Measurements from ENCODE around the gene POM121.
A peak's percentile ranks its signal among the peaks of the same experiment; 100 is the strongest.
"Not testable (repeated sequence)": the region's sequence is repeated elsewhere in the genome, so short reads cannot be mapped to it uniquely, and the experiment has no call there.

The POM121 gene

GRCh38 chr7:72924733-72925545, at the start of gene POM121:
Gene POM121 (plus strand): TSS chr7:72925095. CDS start chr7:72925122, 27 bp downstream.
- DNase-seq = peak; percentile 31 to 78

GRCh38 chr7:72879079-72879736, 45.7 kb upstream of the POM121 start:
- peak; percentile 4 to 79 for DNase-seq

DNA sequence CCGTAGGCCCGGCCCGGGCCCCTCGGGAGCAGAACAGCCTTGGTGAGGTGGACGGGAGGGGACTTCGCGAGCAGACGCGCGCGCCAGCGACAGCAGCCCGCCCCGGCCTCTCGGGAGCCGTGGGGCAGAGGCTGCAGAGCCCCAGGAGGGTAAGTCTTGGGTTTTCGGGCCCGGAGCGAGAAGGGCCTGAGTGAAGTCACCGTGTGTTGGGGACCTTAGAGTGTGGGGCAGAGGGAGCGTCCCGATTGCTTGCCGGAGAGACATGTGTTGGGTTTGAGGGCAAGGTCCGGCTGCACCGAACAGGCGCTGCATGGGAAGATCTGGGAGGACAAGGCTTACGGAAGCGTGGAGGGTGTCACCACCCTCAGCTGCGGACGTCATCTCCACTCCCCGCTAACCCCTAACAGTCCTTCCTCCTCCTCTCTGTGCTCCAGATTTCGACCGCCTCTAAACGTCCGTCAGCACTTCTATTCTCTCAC, 45.1 kb upstream of the POM121 start:
- not testable (repeated sequence) for DNase-seq

- not testable (repeated sequence) for DNase-seq
These were observed 33.1 kb upstream of the POM121 start for GRCh38 chr7:72891750-72892149.

GRCh38 chr7:72904740-72905139, 20.2 kb upstream of the POM121 start:
- not testable (repeated sequence) for DNase-seq

- DNase-seq = not testable (repeated sequence)
These were observed 16.5 kb upstream of the POM121 start for GRCh38 chr7:72908422-72908821.

- DNase-seq = not testable (repeated sequence)
These were observed 13.5 kb upstream of the POM121 start for GRCh38 chr7:72911395-72911794.

DNA sequence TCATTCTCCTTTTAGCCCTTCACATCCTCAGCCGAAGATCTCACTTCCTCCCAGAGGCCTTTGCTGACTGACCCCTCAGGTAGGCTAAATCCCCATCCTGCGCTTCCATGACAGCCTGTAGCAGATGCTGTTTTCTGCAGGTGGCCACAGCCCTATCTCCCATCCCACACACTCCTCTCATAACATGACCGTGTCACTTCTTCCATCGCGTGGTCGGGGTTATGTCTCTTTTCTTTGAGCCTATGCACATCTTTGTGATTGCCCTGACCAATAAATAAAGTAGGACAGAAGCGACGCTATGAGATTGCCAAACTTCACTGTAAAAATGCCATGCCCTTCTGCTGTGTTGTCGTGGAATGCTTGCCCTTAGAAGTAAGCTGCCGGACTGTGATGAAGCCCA, 11.1 kb upstream of the POM121 start:
- DNase-seq = not testable (repeated sequence)

GRCh38 chr7:72914756-72915525, 10.0 kb upstream of the POM121 start:
- DNase-seq = peak in 1 of 2 experiments; percentile 4

GRCh38 chr7:72919256-72919775, 5.6 kb upstream of the POM121 start:
- no peak for DNase-seq

GRCh38 chr7:72924386-72924732, 536 bp upstream of the POM121 start:
- DNase-seq = no peak

- DNase-seq = no peak
These were observed 738 bp downstream of the POM121 start for GRCh38 chr7:72925546-72926120.

DNA sequence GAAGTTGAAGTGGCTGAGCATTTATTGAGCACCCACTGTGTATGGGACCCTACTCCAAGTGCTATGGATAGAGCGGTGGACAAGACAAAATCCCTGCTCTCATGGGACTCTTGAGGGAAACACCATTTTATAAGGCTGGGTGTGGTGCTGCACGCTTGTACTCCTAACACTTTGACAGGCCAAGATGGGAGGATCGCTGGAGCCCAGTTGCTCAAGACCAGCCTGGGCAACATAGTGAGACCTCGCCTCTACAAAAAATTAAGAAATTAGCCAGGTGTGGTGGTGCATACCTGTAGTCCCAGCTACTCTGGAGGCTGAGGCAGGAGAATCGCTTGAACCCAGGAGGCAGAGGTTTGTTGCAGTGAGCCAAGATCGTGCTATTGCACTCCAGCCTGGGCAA, 2.9 kb downstream of the POM121 start:
- not testable (repeated sequence) for DNase-seq

DNA sequence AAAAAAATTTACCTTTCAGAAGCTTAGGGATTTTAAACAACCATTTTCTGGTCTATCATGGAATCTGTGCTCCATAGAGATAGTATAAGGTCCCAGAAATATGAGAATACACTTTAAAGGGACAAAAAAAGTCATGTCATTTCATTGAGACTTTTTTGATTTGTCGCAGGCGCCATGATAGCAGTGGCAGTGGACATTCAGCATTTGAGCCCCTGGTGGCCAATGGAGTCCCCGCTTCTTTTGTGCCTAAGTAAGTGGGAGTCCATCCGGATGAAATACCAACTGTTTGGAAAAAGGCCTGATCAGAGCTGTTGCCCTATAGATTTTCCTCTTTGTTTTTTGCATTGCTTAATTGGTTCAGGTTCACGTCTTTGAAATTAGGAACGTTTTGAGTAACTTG, 3.3 kb downstream of the POM121 start:
- not testable (repeated sequence) for DNase-seq

DNA sequence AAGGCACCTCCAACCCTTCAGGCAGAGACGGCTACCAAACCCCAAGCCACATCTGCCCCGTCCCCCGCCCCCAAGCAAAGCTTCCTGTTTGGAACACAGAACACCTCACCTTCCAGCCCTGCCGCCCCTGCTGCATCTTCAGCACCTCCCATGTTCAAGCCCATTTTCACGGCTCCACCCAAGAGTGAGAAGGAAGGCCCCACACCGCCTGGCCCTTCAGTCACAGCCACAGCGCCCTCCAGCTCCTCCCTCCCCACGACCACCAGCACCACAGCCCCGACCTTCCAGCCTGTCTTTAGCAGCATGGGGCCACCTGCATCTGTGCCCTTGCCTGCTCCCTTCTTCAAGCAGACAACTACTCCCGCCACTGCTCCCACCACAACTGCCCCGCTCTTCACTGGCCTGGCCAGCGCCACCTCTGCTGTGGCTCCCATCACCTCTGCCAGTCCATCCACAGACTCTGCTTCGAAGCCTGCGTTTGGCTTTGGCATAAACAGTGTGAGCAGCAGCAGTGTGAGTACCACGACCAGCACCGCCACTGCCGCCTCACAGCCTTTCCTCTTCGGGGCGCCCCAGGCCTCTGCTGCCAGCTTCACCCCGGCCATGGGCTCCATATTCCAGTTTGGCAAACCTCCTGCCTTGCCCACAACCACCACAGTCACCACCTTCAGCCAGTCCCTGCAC, 17.3 kb downstream of the POM121 start:
- DNase-seq = not testable (repeated sequence)

DNA sequence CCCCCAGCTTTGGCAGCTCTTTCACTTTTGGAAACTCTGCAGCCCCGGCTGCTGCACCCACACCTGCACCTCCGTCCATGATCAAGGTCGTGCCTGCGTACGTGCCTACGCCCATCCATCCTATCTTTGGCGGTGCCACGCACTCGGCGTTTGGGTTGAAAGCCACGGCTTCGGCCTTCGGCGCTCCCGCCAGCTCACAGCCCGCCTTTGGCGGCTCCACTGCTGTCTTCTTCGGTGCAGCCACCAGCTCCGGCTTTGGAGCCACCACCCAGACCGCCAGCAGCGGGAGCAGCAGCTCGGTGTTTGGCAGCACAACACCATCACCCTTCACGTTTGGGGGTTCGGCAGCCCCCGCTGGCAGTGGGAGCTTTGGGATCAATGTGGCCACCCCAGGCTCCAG, 18.1 kb downstream of the POM121 start:
- DNase-seq = not testable (repeated sequence)

GRCh38 chr7:72944937-72945336, 20.0 kb downstream of the POM121 start:
- not testable (repeated sequence) for DNase-seq

DNA sequence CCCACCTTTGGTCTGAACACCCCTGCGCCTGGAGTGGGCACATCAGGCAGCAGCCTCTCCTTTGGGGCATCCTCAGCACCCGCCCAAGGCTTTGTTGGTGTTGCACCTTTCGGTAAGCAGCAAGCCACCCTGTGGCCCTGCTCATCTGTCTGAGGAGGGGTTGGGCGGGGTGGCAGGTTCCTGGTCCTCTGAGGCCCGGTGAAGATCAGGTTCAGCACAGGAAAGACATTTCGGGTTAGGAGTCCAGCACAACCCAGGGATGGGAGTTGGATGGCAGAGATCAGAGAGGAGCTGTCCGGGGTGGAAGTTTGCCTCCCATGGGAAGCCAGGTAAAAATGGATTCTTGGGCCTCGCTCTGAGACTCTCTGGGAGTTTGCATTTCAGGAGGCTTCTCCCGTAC, 20.7 kb downstream of the POM121 start:
- not testable (repeated sequence) for DNase-seq

DNA sequence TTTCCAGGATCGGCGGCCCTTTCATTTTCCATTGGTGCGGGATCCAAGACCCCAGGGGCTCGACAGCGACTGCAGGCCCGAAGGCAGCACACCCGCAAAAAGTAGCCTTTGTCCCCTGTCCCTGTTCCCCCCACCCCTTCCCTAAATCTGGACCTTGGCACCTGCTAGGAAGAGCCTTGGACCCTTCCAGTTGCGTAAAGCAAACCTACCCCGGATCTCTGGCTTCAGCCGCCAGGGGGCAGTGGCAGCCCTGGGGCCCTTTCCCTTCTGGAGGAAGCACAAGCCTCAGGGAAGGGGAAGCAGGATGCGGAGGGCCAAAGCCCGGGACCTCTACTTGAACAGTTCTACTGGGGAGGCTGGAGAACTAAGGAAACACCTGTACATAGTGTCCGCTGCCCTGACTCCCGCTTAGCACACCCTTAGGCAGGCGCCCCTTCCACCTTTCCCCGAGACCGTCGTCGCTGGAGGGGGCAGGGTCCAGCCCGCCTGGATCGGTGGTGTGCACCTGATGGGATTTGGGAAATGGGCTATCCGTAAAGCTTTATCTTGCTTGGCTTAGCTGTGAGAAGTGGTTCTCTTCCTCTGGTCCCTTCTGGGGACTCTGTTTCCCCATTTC, 21.3 kb downstream of the POM121 start:
- not testable (repeated sequence) for DNase-seq

DNA sequence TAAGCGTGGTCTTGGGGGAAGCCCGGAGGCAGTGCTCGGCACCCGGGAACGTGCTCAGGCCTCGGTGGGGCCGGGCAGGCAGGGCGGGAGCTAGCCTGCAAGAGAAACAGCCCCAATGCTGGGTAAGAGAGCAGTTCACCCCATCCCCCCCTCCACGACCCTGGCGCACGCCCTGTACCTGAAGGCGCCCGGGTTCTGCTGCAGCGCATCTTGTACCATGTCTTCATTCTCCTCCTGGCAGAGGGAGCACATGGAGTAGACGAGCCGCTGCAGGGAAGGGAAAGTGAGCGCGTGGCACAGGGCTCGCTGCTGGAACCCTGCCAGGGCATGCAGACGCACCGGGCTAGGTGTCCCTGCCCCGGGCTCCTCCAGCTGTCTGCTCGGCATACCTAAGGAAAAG, 23.8 kb downstream of the POM121 start:
- DNase-seq = not testable (repeated sequence)

DNA sequence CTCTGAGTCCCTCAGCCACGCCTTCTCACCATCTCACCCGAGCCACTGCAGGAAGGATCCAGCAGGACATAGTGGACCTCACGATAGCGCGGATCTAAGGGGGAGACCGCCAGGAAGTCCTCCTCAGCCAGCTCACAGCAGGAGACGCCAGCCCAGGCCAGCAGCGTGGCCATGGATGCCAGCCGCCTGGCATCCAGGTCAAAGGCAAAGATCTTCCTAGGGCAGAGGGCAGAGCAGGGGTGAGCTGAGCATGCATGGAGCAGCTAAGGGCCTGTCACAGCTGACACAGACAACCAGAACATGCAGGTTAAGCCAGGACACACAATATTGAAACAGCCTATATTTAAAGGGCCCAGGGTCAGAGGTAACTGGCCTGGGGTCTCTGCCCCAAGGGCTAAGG, 24.4 kb downstream of the POM121 start:
- not testable (repeated sequence) for DNase-seq

GRCh38 chr7:72949686-72950085, 24.8 kb downstream of the POM121 start:
- DNase-seq = peak in 1 of 2 experiments; percentile 17
